Chondrocyte (in vitro differentiated cells): ENCODE results near the gene NPC1. TPM values are rescaled to one million over a fixed set of nuclear protein-coding genes. Genes with fewer than 3 reads are reported as not detected.
"Not testable (repeated sequence)": the region's sequence is repeated elsewhere in the genome, so short reads cannot be mapped to it uniquely, and the experiment has no call there.

Experiments
- DNase-seq: peaks from one replicate; pipeline ENCODE4 v3.0.0; 2021; ENCODE audit warnings: mixed read lengths, low spot score
- H3K27ac Mint-ChIP-seq: one replicate; pipeline ENCODE4 v1.8.0; 2021; ENCODE audit warnings: mild to moderate bottlenecking, moderate library complexity, mixed read lengths; ENCODE audit not compliant: unreplicated experiment
- H3K27me3 Mint-ChIP-seq: 2 replicates; pipeline ENCODE4 v1.8.0; 2021; ENCODE audit warnings: low read depth, mixed read lengths
- H3K36me3 Mint-ChIP-seq: 2 replicates; pipeline ENCODE4 v1.8.0; 2021; ENCODE audit warnings: low read depth, mixed read lengths
- H3K4me1 Mint-ChIP-seq: 2 replicates; pipeline ENCODE4 v1.8.0; 2021; ENCODE audit warnings: low read depth, mild to moderate bottlenecking, mixed read lengths
- H3K4me3 Mint-ChIP-seq: one replicate; pipeline ENCODE4 v1.8.0; 2021; ENCODE audit warnings: mild to moderate bottlenecking, moderate library complexity, mixed read lengths; ENCODE audit not compliant: unreplicated experiment
- H3K9me3 Mint-ChIP-seq: 2 replicates; pipeline ENCODE4 v1.8.0; 2021; ENCODE audit warnings: low read depth, mixed read lengths
- CTCF ChIP-seq: fragments of 200-600 bp; sonication (generic); IDR thresholded peaks from 2 replicates; pipeline ENCODE4 v1.5.0; 2021; ENCODE audit warnings: antibody characterized with exemption, mild to moderate bottlenecking, moderate library complexity
- total RNA-seq: library from RNA; stranded (reverse); gene quantifications from 3 replicates; pipeline ENCODE4 v1.2.1, GENCODE V29; 2021

NPC1 gene
- total RNA-seq, 1 donor from 2014 or later = 48.2 TPM

GRCh38 chr18:23580677-23581367, 5.5 kb downstream of the NPC1 start:
- Mint-ChIP-seq H3K9me3 (no peaks in the 10 kb centered on the region), H3K4me1 (peaks cover 58% of the 10 kb centered on the region), H3K27ac (peak overlapping the region; percentile 6), H3K4me3 (no peak overlapping the region), H3K27me3 (no peaks in the 10 kb centered on the region), H3K36me3 (peaks cover 4% of the 10 kb centered on the region)
- no peak for TF ChIP-seq CTCF
- DNase-seq = no peak

- Mint-ChIP-seq H3K36me3 (peaks cover 6% of the 10 kb centered on the region), H3K4me3 (no peak overlapping the region), H3K27me3 (no peaks in the 10 kb centered on the region), H3K4me1 (peaks cover 56% of the 10 kb centered on the region), H3K27ac (peak overlapping the region; percentile 37), H3K9me3 (no peaks in the 10 kb centered on the region)
- TF ChIP-seq CTCF = no peak
- DNase-seq = no peak
Observed at GRCh38 chr18:23578891-23579653, 7.2 kb downstream of the NPC1 start.

DNA sequence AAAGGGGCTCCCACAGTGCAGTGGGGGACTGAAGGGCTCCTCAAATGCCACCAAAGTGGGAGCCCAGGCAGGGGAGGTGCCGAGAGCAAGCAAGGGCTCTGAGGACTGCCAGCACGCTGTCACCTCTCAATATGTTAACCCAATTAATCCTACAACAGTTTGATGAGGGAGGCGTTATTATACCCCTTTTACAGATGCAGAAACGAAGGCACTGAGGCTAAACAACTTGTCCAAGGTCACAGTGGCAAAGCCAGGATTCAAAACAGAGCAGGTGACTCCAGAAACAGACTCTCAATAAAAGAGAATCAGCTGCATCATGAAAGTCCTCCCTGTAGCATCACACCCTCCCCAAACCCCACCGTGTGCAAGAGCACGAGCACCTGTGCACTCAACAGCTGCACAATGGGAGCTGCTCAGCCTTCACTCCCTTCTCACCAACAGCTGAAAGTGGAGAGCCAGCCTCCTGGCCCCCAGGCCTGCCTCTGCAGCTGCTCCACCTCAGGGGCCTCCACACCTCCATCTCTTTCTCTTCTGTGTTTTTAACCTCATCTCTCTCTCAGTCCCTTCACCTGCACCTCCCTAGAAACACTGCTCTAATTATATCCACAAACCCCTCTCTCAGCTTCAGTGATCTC, 8.1 kb downstream of the NPC1 start:
- H3K27ac Mint-ChIP-seq = no peak overlapping the region
- no peak overlapping the region for H3K4me3 Mint-ChIP-seq
- DNase-seq = no peak
- H3K27me3 Mint-ChIP-seq = no peaks in the 10 kb centered on the region
- peaks cover 6% of the 10 kb centered on the region for H3K36me3 Mint-ChIP-seq
- H3K9me3 Mint-ChIP-seq = no peaks in the 10 kb centered on the region
- TF ChIP-seq CTCF = no peak
- H3K4me1 Mint-ChIP-seq = peaks cover 56% of the 10 kb centered on the region

- DNase-seq, H3K9me3 Mint-ChIP-seq, H3K27ac Mint-ChIP-seq, H3K27me3 Mint-ChIP-seq, H3K36me3 Mint-ChIP-seq, H3K4me3 Mint-ChIP-seq: not testable (repeated sequence)
- H3K4me1 Mint-ChIP-seq = peaks cover 54% of the 10 kb centered on the region
Observed at GRCh38 chr18:23577521-23577920, 8.8 kb downstream of the NPC1 start.

DNA sequence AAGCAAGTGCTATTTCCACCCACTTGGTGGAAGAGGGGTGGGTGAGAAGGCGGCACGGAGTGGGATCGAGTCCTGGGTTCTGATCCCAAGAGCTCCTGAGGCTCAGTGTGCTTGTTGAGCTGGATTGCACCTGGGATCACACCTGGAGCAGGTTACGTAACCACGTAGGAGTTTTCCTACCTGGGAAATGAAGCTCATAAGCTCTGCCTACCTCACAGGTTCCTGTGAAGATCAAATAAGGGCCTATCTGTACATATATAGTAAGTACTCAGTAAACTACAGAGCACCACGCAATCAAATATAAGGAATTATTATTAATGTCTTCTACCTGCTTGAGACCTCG, 11.0 kb downstream of the NPC1 start:
- Mint-ChIP-seq H3K27me3 (no peaks in the 10 kb centered on the region), H3K4me1 (peaks cover 36% of the 10 kb centered on the region), H3K4me3 (no peak overlapping the region), H3K27ac (peak overlapping the region; percentile 88), H3K36me3 (peaks cover 11% of the 10 kb centered on the region), H3K9me3 (no peaks in the 10 kb centered on the region)
- TF ChIP-seq CTCF = no peak
- DNase-seq = no peak
